NCI-H2107 treated with DMSO at 0.1 percent for 48 hours (cell line): ENCODE results near the gene MYO1D.
"Not testable (repeated sequence)": the region's sequence is repeated elsewhere in the genome, so short reads cannot be mapped to it uniquely, and the experiment has no call there.

Source experiments
- DNase-seq: peaks from one replicate; lab custom pipeline; 2025; ENCODE audit not compliant: unreplicated experiment; lab: John Stamatoyannopoulos, UW

The MYO1D gene

GRCh38 chr17:32896647-32897258 is 19.8 kb upstream of the MYO1D start:
- DNase-seq = no peak

DNA sequence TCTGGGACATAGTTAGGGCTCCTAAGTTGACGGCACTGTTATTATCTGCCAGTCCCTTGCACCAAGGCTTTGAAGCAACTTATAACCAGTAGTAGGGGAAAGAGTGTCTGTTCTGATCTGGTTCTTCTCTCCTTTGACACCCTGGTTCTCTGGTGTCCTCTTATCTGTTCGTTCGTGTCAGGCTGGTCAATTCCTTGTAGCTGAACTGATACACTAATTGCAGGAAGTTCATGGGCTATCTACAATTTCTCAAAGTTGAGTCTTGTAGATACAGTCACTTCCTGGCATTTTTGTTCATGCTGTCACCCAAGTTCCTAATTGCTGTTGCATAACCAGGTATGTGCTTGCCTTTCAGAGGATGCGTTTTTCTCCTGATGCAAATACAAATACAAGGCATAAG is 17.3 kb upstream of the MYO1D start:
- DNase-seq = no peak

- not testable (repeated sequence) for DNase-seq
These were observed 10.5 kb upstream of the MYO1D start for GRCh38 chr17:32887410-32887809.

- DNase-seq = not testable (repeated sequence)
These were observed 10.0 kb upstream of the MYO1D start for GRCh38 chr17:32886951-32887350.

- no peak for DNase-seq
These were observed 5.8 kb upstream of the MYO1D start for GRCh38 chr17:32882734-32883133.

DNA sequence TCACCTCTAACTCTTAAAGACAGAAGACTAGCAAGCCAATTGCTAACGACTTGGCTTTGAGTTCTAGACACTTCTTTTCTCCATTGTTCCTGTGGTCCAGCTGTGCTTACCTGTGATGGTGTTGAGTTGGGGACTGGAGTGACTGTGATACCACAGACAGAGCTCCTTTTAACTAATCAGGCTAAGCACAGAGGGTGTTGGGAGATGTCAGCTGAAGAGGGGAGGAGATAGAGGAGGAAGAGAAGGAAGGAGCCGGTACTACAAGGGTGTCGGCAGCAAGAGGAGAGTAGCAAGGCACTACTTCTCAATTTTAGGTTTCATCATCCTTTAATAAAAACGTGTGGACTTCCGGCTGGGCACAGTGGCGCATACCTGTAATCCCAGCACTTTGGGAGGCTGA is 5.1 kb upstream of the MYO1D start:
- no peak for DNase-seq

DNA sequence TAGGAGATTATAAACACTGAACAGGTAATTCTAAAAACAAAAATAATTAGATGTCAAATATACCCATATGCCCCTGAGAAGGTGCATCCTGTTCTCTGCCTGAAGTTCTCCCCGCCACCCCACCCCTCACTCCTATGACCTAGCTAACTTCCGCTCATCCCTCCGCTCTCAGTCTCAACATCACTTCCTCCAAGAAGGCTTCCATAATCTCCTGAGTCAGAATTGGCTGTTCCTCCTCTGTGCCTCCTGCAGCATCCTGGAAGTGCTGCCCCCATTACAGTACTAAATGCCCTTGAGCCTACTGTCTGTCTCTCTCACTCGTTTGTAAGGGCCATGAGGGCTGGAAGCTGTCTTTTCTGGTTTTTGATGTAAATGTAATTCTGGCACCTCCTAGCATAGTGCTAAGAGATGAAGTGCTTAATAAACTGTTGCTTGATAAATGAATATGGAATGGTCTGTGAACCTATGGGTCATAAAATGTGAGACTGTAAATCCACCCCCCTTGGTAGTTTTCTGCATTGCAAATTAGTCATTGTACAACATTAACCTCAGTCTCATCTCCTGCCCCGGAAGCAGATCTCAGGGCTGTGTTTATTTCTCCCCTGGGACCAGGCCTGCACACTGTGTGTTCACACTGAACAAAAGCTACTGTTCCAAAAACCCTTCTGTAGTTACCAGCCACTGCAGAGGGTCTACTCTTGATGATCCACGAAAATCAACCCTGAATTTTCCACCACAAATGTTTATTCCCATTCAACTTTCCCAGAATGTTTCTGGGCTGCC is 3.9 kb upstream of the MYO1D start:
- DNase-seq = no peak

DNA sequence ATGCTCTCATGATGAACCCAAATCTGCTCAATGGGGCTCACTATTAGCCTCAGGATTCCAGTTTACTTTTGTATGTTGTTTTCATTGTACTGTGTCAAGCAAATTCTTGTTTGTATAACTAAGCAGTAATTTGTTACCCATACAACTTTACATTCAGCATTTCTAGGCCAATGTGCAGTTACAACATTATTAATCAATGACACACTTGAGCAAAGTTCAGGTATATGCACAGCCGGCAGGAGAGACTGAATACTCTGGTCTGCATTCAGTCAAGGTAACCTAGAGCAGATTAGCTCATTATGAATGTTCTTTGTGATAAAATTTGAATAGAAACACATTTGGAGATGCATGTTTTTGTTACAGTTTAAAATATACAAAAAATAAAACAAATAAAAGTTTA is 2.2 kb upstream of the MYO1D start:
- no peak for DNase-seq

DNA sequence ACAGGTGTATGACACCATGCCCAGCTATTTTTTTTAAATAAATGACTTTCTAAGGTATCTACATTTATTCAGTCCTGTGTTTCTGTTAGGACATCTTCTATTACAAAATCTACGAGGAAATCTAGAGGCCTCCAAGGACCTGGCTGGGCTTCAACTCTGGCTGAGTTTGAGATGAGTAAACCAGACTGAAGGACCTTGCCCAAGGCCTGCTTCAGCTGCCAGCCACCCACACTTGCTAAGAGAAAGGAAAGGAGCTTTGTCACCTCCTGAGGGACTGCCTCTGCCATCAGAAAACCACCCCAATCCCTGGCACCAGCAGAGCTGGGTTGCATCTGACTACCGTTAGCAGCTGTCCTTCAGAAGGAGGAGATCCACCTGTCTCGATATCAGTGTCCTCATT is 1.3 kb upstream of the MYO1D start:
- DNase-seq = no peak

GRCh38 chr17:32877164-32877764 is 340 bp upstream of the MYO1D start:
- DNase-seq = peak; percentile 48

GRCh38 chr17:32875923-32876416 is 954 bp downstream of the MYO1D start:
- peak; percentile 15 for DNase-seq

GRCh38 chr17:32875230-32875917 is 1.6 kb downstream of the MYO1D start:
- no peak for DNase-seq

DNA sequence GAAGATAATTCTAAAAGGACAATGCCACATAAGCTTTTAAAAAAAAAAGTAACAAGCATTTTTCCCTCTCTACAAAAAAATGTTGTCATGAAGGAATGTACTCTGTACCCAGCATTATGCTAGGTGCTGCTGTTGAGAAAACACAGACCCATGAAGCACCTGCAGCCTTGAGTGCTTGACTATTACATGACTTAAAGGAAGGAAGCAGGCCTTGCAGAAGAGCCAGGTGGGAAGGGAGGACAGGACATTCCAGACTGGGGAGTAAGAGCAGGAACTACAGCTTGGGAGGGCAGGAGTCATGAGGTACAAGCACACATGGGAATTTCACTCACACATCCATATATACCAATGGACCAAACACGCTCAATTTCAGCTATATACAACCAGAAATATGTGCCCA is 3.8 kb downstream of the MYO1D start:
- DNase-seq = no peak

- no peak for DNase-seq
These were observed 5.2 kb downstream of the MYO1D start for GRCh38 chr17:32871746-32872145.

DNA sequence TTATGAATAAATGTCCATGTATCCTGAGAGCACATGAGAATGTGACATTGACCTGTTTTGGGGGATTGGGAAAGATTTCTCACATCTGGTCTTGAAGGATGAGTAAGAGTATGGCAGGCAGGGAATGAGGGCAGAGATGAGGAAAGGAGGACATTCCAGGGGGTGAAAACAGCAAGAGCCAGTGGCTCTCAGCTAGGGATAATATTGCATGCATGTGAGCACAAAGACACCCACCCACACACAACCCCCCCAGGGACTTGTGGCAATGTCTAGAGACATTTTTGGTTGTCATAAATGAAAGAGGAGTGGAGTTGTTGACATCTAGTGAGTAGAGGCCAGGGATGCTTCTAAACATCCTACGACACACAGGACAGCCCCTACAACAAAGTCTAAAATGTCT is 6.0 kb downstream of the MYO1D start:
- no peak for DNase-seq

GRCh38 chr17:32870027-32870670 is 6.8 kb downstream of the MYO1D start:
- no peak for DNase-seq

GRCh38 chr17:32869345-32870026 is 7.4 kb downstream of the MYO1D start:
- no peak for DNase-seq

DNA sequence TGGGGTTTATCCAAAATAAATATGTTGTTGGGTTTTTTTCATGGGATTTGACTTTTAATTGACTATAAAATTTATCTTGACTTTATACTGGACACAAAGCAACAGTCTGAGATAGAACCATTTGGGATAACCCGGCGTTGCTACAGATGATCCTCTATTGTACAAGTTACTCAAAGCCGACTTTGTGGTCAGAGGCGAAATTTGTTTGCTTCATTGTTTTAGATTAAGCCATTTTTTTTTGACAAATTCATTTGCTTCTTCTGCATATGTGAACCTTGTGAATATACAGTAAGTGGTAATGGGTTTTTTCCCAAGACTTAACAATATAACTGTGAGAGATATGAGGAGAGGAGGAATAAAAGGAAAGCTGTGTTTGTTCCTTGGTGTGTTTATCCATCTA is 11.8 kb downstream of the MYO1D start:
- DNase-seq = no peak

DNA sequence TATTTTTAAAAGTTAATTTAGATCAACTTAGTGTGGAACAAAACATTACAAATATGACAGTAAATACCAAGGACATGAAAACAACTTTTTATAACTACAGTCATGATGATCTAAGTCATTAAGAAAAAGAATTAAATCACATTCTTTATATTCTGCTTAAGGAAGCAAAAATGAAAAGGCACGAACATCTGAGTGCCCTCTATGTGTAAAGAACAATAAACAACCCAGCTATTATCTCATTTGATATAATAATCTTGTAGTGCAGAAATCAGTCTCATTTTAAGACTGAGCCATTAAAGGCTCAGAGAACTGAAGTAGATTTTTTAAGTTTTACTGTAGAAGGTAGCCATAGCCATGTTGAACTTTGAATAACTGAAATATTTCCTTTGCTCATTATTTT is 13.4 kb downstream of the MYO1D start:
- no peak for DNase-seq

DNA sequence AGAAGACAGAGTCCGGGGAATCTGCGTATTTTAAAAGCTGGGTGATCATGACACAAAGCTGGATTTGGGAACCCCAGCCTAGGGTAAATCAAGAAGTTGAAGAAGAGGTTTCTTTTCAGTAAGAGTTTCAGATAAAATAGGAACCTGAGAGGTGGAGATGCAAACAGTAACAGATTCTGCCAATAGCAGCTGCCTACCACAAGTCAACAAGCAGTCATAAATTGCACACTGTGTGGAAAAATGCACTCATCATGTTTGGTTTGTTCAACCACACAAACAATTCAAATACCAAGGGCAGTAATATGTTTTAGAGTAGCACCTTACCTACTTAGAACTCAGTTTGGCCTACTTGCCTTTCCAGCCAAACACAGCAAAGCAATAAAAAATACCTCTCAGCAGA is 14.0 kb downstream of the MYO1D start:
- DNase-seq = no peak

- no peak for DNase-seq
These were observed 14.9 kb downstream of the MYO1D start for GRCh38 chr17:32861981-32862380.
